ENCODE data around the gene NCKAP5L.
"Not testable (repeated sequence)": the region's sequence is repeated elsewhere in the genome, so short reads cannot be mapped to it uniquely, and the experiment has no call there.

The NCKAP5L gene

DNA sequence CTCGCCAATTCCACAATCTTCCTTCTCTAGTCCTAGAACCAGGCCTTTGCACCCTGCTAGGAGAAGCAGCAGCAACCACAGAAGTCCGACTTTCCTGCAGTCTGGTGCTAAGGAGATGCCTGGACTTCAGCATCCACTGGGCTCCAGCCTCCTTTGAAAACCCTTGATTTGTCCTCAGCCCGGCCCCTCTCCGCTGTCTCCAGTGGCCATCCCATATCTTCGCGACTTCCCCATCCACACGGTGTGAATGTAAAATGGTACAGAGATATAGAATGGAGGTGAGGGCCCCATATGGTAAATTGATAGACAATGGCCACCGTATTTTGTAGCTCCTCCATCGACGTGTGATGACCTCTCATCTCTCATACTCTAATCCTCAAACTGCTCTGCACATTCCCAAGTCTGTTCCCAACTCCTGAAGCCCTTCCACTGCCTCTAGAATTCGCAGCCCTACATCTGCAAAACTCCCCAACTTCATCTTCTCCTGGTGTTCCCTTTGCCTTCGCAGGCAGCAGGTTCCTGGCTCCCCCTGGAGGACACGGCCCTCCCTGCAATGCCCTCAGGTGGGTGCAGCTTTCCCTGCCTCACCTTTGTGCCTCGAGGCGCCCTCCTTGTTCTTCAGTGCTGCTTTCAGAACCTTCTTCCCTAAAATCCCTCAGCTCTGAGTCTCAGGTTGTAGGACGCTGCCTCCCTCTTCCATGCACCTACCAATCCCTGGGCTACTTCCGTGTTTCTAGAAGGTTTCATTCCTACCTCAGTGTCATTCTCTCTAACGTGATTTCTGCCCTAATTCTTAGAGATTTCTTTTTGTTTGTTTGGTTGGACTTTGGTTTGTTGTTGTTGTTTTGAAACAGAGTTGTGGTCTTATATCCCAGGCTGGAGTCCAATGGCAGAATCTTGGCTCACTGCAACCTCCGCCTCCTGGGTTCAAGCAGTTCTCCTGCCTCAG lies 50.1 kb downstream of the NCKAP5L start:
- Histone ChIP-seq H3K4me1 (peaks cover 6 to 16% (median 11%) of the 10 kb centered on the region in 10 experiments), H3K27ac (no peak overlapping the region), H4K20me1 (no peaks in the 10 kb centered on the region), H3K4me3 (no peak overlapping the region), H3K27me3 (no peaks in the 10 kb centered on the region), H3K9me3 (replicated peaks in 1 of 11) (peaks cover 0 to 20% (median 0%) of the 10 kb centered on the region in 11 experiments; a peak in 6 of 22 replicates), H3K36me3 (no peaks in the 10 kb centered on the region), H3K9ac (no peak overlapping the region), H3K4me2 (no peak overlapping the region)
- TF ChIP-seq Cebpa-rat (IDR thresholded peaks at IDR 0.05) = no peak

DNA sequence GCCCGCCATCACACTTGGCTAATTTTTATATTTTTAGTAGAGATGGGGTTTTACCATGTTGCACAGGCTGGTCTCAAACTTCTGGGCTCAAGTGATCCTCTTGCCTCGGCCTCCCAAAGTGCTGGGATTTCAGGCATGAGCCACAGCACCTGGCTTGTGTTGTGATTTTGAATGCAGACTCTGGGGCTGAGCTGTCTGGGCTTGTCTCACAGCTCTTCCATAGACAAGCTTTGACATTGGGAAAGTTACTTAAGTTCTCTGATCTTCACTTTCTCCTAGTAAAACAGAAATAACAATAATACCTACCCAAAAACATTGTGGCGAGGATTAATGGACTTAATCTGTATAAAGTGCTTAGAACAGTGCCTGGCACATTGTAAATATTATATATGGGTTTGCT lies 50.9 kb downstream of the NCKAP5L start:
- TF ChIP-seq Cebpa-rat (IDR thresholded peaks at IDR 0.05) = no peak
- Histone ChIP-seq H3K4me1 (peaks cover 6 to 16% (median 11%) of the 10 kb centered on the region in 10 experiments), H4K20me1 (no peaks in the 10 kb centered on the region), H3K27me3 (no peaks in the 10 kb centered on the region), H3K4me3 (no peak overlapping the region), H3K4me2 (peak overlapping the region in 4 of 11 experiments; percentile 41 to 63 (median 45); a peak in 6 of 22 replicates), H3K36me3 (no peaks in the 10 kb centered on the region), H3K9me3 (replicated peaks in 1 of 11) (peaks cover 0 to 20% (median 0%) of the 10 kb centered on the region in 11 experiments; a peak in 6 of 22 replicates), H3K27ac (no peak overlapping the region; a peak in 1 of 22 replicates), H3K9ac (0 out of 22 replicates have a peak overlapping the region, but pooled peaks of 1 of the 11 experiments have one; percentile 25)

DNA sequence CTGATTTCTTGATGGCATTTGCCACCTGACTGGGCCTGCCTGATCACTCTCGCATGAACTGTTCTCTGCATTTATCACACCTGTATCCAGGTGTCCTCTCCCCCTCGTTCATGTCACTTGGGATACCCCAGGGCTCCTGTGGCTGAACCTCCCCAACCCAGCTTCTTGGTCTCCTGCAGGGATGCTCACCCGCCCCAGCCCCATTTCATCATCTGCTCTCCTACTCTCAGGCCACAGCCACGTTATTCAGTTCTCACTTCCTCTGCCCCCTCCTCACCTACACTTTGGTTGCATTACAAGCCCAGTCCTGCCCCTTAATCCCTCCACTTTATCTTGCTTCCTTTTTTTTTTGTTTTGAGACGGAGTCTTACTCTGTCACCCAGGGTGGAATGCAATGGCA lies 51.4 kb downstream of the NCKAP5L start:
- H4K20me1 ChIP-seq = no peaks in the 10 kb centered on the region
- peaks cover 0 to 20% (median 0%) of the 10 kb centered on the region in 11 experiments; a peak in 6 of 22 replicates for H3K9me3 ChIP-seq (replicated peaks in 1 of 11)
- H3K27me3 ChIP-seq = no peaks in the 10 kb centered on the region
- H3K9ac ChIP-seq = peak overlapping the region in 4 of 11 experiments; percentile 0 to 30 (median 26); a peak in 2 of 22 replicates
- no peak overlapping the region for H3K4me3 ChIP-seq
- H3K27ac ChIP-seq = peak overlapping the region in 3 of 11 experiments; percentile 1 to 36 (median 32); a peak in 2 of 22 replicates
- no peaks in the 10 kb centered on the region for H3K36me3 ChIP-seq
- TF ChIP-seq Cebpa-rat (IDR thresholded peaks at IDR 0.05) = no peak
- peaks cover 6 to 16% (median 11%) of the 10 kb centered on the region in 10 experiments for H3K4me1 ChIP-seq
- peak overlapping the region in 10 of 11 experiments; percentile 17 to 72 (median 41); a peak in 17 of 22 replicates for H3K4me2 ChIP-seq

DNA sequence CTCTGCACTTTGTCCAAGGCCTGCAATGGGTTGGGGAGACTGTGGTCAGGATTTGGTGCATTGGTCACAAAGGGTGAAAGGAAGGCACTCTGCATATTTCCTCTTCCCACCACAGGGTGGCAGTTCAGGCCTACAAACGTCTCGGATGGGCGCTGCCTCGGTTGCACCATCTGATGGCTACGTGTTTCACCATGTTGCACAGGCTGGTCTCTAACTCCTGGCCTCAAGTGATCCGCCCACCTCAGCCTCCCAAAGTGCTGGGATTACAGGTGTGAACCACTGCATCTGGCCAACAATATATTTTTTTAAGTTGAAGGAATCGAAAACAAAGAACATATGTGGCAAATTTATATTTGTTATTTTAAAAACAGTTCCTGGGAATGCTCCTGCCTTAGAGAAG lies 51.8 kb downstream of the NCKAP5L start:
- Histone ChIP-seq H3K4me1 (peaks cover 6 to 16% (median 11%) of the 10 kb centered on the region in 10 experiments), H3K27me3 (no peaks in the 10 kb centered on the region), H3K36me3 (no peaks in the 10 kb centered on the region), H3K9me3 (replicated peaks in 1 of 11) (peaks cover 0 to 20% (median 0%) of the 10 kb centered on the region in 11 experiments; a peak in 6 of 22 replicates), H3K27ac (peak overlapping the region in 3 of 11 experiments; percentile 1 to 36 (median 32); a peak in 1 of 22 replicates), H3K9ac (peak overlapping the region in 4 of 11 experiments; percentile 22 to 30 (median 26); a peak in 3 of 22 replicates), H3K4me2 (peak overlapping the region in 10 of 11 experiments; percentile 17 to 72 (median 41); a peak in 17 of 22 replicates), H4K20me1 (no peaks in the 10 kb centered on the region), H3K4me3 (no peak overlapping the region)
- peak in 3 of 11 experiments; percentile 60 to 83 (median 72); a peak in 3 of 22 replicates for TF ChIP-seq Cebpa-rat (IDR thresholded peaks at IDR 0.05)

DNA sequence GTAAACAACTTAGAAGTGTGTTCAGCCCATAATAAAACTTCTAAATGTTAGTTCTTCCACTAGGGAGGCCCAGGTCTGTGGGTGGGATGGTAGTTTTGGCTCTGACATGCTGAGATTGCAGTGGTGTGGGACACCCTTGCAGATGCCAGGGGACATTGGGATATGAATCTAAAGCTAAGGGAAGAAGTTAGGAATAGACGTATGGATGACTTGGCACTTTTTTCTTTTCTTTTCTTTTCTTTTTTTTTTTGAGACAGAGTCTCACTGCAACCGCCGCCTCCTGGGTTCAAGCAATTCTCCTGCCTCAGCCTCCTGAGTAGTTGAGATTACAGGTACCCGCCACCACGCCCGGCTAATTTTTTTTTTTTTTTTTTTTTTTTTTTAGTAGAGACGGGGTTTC lies 55.1 kb downstream of the NCKAP5L start:
- H3K27ac ChIP-seq = peak overlapping the region in 1 of 11 experiments; percentile 41; a peak in 1 of 22 replicates
- H3K4me2 ChIP-seq; H4K20me1 ChIP-seq; H3K36me3 ChIP-seq; H3K4me3 ChIP-seq; H3K27me3 ChIP-seq; H3K9ac ChIP-seq; H3K9me3 ChIP-seq (replicated peaks in 1 of 11): not testable (repeated sequence)
- peaks cover 6 to 19% (median 12%) of the 10 kb centered on the region in 10 experiments for H3K4me1 ChIP-seq

DNA sequence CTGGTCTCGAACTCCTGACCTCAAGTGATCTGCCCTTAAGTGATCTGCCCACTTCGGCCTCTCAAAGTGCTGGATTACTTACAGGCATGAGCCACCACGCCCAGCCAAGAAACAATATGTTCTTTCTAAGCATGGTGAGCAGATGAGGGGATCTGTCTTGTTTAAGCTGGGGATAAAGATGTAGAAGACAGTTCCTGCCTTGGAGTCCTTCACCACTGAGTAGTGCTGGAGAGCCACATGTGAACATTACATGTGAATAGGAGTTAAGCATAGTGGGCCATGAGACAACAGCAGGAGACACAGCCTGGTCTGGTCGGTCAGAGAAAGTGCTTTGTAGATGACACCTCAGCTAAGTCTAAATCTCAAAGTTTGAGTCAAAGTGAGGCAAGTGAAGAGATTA lies 60.9 kb downstream of the NCKAP5L start:
- H4K20me1 ChIP-seq = peaks cover 7 to 44% (median 19%) of the 10 kb centered on the region in 11 experiments; a peak in 20 of 22 replicates
- no peak for TF ChIP-seq Cebpa-rat (IDR thresholded peaks at IDR 0.05)
- H3K27ac ChIP-seq = no peak overlapping the region
- H3K27me3 ChIP-seq = no peaks in the 10 kb centered on the region
- H3K36me3 ChIP-seq = peaks cover 34 to 42% (median 39%) of the 10 kb centered on the region in 11 experiments
- no peak overlapping the region for H3K9ac ChIP-seq
- H3K4me2 ChIP-seq = no peak overlapping the region
- H3K4me1 ChIP-seq = peaks cover 13 to 25% (median 21%) of the 10 kb centered on the region in 10 experiments
- H3K9me3 ChIP-seq (replicated peaks in 1 of 11) = no peaks in the 10 kb centered on the region
- H3K4me3 ChIP-seq = no peak overlapping the region

DNA sequence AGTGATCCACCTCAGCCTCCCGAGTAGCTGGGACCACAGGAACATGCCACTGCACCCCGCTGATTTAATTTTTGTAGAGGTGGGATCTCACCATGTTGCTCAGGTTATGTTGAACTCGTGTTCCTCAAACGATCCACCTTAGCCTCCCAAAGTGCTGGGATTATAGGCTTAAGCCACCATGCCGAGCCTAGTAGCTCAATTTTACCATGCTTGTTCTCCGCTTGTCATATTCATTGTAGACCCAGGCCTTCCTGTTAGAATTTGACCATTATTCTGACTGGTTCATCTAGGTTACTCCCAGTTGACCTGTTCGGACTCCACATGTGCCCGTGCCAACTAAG lies 62.1 kb downstream of the NCKAP5L start:
- no peak for TF ChIP-seq Cebpa-rat (IDR thresholded peaks at IDR 0.05)
- H3K27me3 ChIP-seq = no peaks in the 10 kb centered on the region
- peaks cover 46 to 55% (median 51%) of the 10 kb centered on the region in 11 experiments for H3K36me3 ChIP-seq

DNA sequence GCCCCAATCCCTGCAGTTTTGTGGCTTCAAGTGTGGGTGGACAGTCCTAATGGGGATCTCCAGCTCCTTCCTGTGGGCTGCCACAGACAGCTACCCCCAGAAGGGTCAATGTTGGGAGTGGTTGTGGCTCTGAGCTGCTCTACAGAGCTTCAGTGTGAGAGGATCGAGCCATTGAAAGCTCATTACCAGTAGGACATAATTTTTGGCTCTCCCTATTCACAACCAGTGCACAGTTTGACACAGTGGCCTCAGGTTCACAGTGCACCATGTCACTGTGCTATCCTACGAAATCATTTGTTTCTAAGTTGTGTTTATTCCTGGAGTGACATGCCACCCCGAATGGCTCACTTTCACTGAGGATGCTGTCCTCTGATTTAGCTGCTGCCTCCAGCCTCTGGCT lies 64.1 kb downstream of the NCKAP5L start:
- Histone ChIP-seq H3K4me1 (peaks cover 18 to 46% (median 37%) of the 10 kb centered on the region in 10 experiments), H3K9me3 (replicated peaks in 1 of 11) (no peaks in the 10 kb centered on the region), H3K9ac (no peak overlapping the region; a peak in 1 of 22 replicates), H3K27me3 (no peaks in the 10 kb centered on the region), H3K27ac (no peak overlapping the region), H3K36me3 (peaks cover 66 to 74% (median 71%) of the 10 kb centered on the region in 11 experiments), H3K4me3 (no peak overlapping the region), H4K20me1 (peaks cover 11 to 75% (median 42%) of the 10 kb centered on the region in 11 experiments; a peak in 21 of 22 replicates), H3K4me2 (peak overlapping the region in 3 of 11 experiments; percentile 73 to 76 (median 76); a peak in 5 of 22 replicates)
- no peak for TF ChIP-seq Cebpa-rat (IDR thresholded peaks at IDR 0.05)

More for the DNA sequence above, 62.1 kb downstream of the NCKAP5L start:
- Histone ChIP-seq H4K20me1 (peaks cover 11 to 57% (median 32%) of the 10 kb centered on the region in 11 experiments; a peak in 21 of 22 replicates), H3K4me1 (peaks cover 19 to 37% (median 33%) of the 10 kb centered on the region in 10 experiments), H3K9ac (no peak overlapping the region), H3K9me3 (replicated peaks in 1 of 11) (no peaks in the 10 kb centered on the region), H3K27ac (no peak overlapping the region), H3K4me3 (no peak overlapping the region), H3K4me2 (no peak overlapping the region)
